SK-N-MC (cell line): ENCODE data around the gene BCL2A1.

Source experiments
- EZH2 ChIP-seq: fragments of 200-600 bp; sonication (generic); IDR thresholded peaks from one replicate; pipeline ENCODE4 v1.6.1; 2017; ENCODE audit warnings: antibody characterized with exemption
- FOXP2 ChIP-seq: optimal IDR thresholded peaks from 2 replicates; pipeline ENCODE3; 2011; ENCODE audit warnings: mild to moderate bottlenecking, moderate library complexity; ENCODE audit not compliant: insufficient read depth; ENCODE audit errors: extremely low read length, control extremely low read depth
- POLR2AphosphoS5 ChIP-seq: IDR thresholded peaks from 2 replicates; pipeline ENCODE4 v1.6.1; 2012; ENCODE audit warnings: mild to moderate bottlenecking, low read depth, low read length, borderline replicate concordance

- no peak for TF ChIP-seq POLR2AphosphoS5
- TF ChIP-seq EZH2 = no peak
- no peak for TF ChIP-seq FOXP2
These were observed 5.0 kb downstream of the BCL2A1 start for GRCh38 chr15:79965846-79966630.
